GM23338 (cell line): ENCODE data around the gene RMDN3. TPM values are rescaled to one million over a fixed set of nuclear protein-coding genes. Genes with fewer than 3 reads are reported as not detected.

Experiments used
- ATAC-seq: fragments of 200-7000 bp; cut with Tn5 transposase; 3 replicates; pipeline ENCODE4 v1.9.1; 2020
- DNase-seq: peaks from one replicate; pipeline ENCODE4 v3.0.0-alpha.2; 2015; ENCODE audit warnings: low spot score
- H2AFZ ChIP-seq: fragments of 200-600 bp; sonication (generic); 2 replicates; pipeline ENCODE4 v1.8.0; 2016; ENCODE audit warnings: antibody characterized with exemption, mild to moderate bottlenecking, moderate library complexity
- H3F3A ChIP-seq: fragments of 200-600 bp; sonication (generic); replicated peaks from 2 replicates; pipeline ENCODE4 v1.8.0; 2017; ENCODE audit warnings: antibody characterized with exemption, mixed run types, low read depth
- H3K27ac ChIP-seq: fragments of 200-600 bp; sonication (generic); 2 replicates; pipeline ENCODE4 v1.6.1; 2016; ENCODE audit warnings: low read depth
- H3K27me3 ChIP-seq: fragments of 200-600 bp; sonication (generic); 2 replicates; pipeline ENCODE4 v1.8.0; 2016; ENCODE audit warnings: mild to moderate bottlenecking, mixed run types, moderate library complexity; ENCODE audit not compliant: insufficient read depth
- H3K36me3 ChIP-seq: fragments of 200-600 bp; sonication (generic); 2 replicates; pipeline ENCODE4 v1.8.0; 2016; ENCODE audit warnings: mild to moderate bottlenecking; ENCODE audit not compliant: insufficient read depth
- H3K4me1 ChIP-seq: fragments of 200-600 bp; sonication (generic); 2 replicates; pipeline ENCODE4 v1.8.0; 2016; ENCODE audit warnings: mild to moderate bottlenecking, moderate library complexity; ENCODE audit not compliant: insufficient read depth
- H3K4me2 ChIP-seq: fragments of 200-600 bp; sonication (generic); 2 replicates; pipeline ENCODE4 v1.7.1; 2017; ENCODE audit warnings: mixed run types
- H3K4me3 ChIP-seq: fragments of 200-600 bp; sonication (generic); 2 replicates; pipeline ENCODE4 v1.6.1; 2016; ENCODE audit warnings: mixed run types
- H3K79me2 ChIP-seq: fragments of 200-600 bp; sonication (generic); replicated peaks from 2 replicates; pipeline ENCODE4 v1.8.0; 2017; ENCODE audit warnings: mild to moderate bottlenecking; ENCODE audit not compliant: insufficient read depth
- H3K9me2 ChIP-seq: fragments of 200-600 bp; sonication (generic); 2 replicates; pipeline ENCODE4 v1.8.0; 2017; ENCODE audit not compliant: insufficient read depth
- H4K20me1 ChIP-seq: fragments of 200-600 bp; sonication (generic); replicated peaks from 2 replicates; pipeline ENCODE4 v1.8.0; 2017; ENCODE audit warnings: mild to moderate bottlenecking; ENCODE audit not compliant: insufficient read depth
- H3K27ac Mint-ChIP-seq: 2 replicates; pipeline ENCODE4 v1.8.0; 2020; ENCODE audit warnings: inconsistent platforms, mild to moderate bottlenecking, moderate library complexity, mixed read lengths
- H3K27me3 Mint-ChIP-seq: 3 replicates; pipeline ENCODE4 v1.8.0; 2022; ENCODE audit warnings: low read depth, mild to moderate bottlenecking, moderate library complexity, mixed read lengths, inconsistent platforms; ENCODE audit not compliant: insufficient read depth, poor library complexity
- H3K36me3 Mint-ChIP-seq: 3 replicates; pipeline ENCODE4 v1.8.0; 2021; ENCODE audit warnings: low read depth, mild to moderate bottlenecking, inconsistent platforms, moderate library complexity, mixed read lengths
- H3K4me1 Mint-ChIP-seq: 3 replicates; pipeline ENCODE4 v1.8.0; 2020; ENCODE audit warnings: mild to moderate bottlenecking, inconsistent platforms, mixed read lengths
- H3K4me3 Mint-ChIP-seq: 3 replicates; pipeline ENCODE4 v1.8.0; 2021; ENCODE audit warnings: moderate library complexity, mild to moderate bottlenecking, inconsistent platforms, mixed read lengths
- H3K9me3 Mint-ChIP-seq: 3 replicates; pipeline ENCODE4 v1.8.0; 2020; ENCODE audit warnings: moderate library complexity, mild to moderate bottlenecking, inconsistent platforms, mixed read lengths
- CREB1 ChIP-seq: fragments of 250-450 bp; sonication (Bioruptor Pico); IDR thresholded peaks from 2 replicates; pipeline ENCODE4 v1.5.0; 2020; ENCODE audit warnings: low read depth, mild to moderate bottlenecking, moderate library complexity
- EZH2phosphoT487 ChIP-seq: fragments of 200-600 bp; sonication (generic); IDR thresholded peaks from one replicate; pipeline ENCODE4 v1.8.1; 2018; ENCODE audit warnings: antibody characterized with exemption; ENCODE audit not compliant: unreplicated experiment
- NANOG ChIP-seq: IDR thresholded peaks from 2 replicates; pipeline ENCODE4 v1.6.1; 2016; ENCODE audit warnings: antibody characterized with exemption, borderline replicate concordance
- ZNF114 ChIP-seq: fragments of 250-450 bp; sonication (Bioruptor Pico); IDR thresholded peaks from 2 replicates; pipeline ENCODE4 v1.5.0; 2020; ENCODE audit warnings: mild to moderate bottlenecking, moderate library complexity
- ZNF331 ChIP-seq: fragments of 250-450 bp; sonication (Bioruptor Pico); IDR thresholded peaks from 2 replicates; pipeline ENCODE4 v1.5.0; 2020; ENCODE audit warnings: low read depth, mild to moderate bottlenecking, moderate library complexity
- polyA plus RNA-seq: library from polyadenylated mRNA; unstranded; fragments of >200 nt; fragmentation: Nextera tagmentation; extraction: Ambion mirVana; gene quantifications from 2 replicates; pipeline ENCODE4 v1.2.1, GENCODE V29; 2016
- total RNA-seq: library from RNA; depleted of rRNA; stranded (reverse); fragments of >200 nt; shearing (Covaris generic); gene quantifications from 2 replicates; pipeline ENCODE4 v1.2.3, GENCODE V29; 2014
- TF ChIP-seq, protein P1 (sequence below), 2 experiments: fragments of 200-600 bp in 1 of 2; sonication (generic) in 1 of 2; conservative IDR thresholded peaks; 2 replicates each; pipeline versions ENCODE4 v1.5.1 to v1.6.1; 2016 to 2017; ENCODE audit warnings: antibody characterized with exemption in 2 of 2, low read depth in 2 of 2, mild to moderate bottlenecking in 2 of 2, moderate library complexity in 1 of 2
- TF ChIP-seq, protein P2 (sequence below): IDR thresholded peaks from one replicate; pipeline ENCODE4 v1.6.1; 2018; ENCODE audit warnings: antibody characterized with exemption; ENCODE audit not compliant: unreplicated experiment
- TF ChIP-seq, protein P3 (sequence below): fragments of 250-450 bp; sonication (Bioruptor Pico); IDR thresholded peaks from 2 replicates; pipeline ENCODE4 v1.5.0; 2020; ENCODE audit warnings: mild to moderate bottlenecking, moderate library complexity

The RMDN3 gene
- total and polyA plus RNA-seq, 2 experiments from 2014 or later = 15.6 to 17.0 TPM

DNA sequence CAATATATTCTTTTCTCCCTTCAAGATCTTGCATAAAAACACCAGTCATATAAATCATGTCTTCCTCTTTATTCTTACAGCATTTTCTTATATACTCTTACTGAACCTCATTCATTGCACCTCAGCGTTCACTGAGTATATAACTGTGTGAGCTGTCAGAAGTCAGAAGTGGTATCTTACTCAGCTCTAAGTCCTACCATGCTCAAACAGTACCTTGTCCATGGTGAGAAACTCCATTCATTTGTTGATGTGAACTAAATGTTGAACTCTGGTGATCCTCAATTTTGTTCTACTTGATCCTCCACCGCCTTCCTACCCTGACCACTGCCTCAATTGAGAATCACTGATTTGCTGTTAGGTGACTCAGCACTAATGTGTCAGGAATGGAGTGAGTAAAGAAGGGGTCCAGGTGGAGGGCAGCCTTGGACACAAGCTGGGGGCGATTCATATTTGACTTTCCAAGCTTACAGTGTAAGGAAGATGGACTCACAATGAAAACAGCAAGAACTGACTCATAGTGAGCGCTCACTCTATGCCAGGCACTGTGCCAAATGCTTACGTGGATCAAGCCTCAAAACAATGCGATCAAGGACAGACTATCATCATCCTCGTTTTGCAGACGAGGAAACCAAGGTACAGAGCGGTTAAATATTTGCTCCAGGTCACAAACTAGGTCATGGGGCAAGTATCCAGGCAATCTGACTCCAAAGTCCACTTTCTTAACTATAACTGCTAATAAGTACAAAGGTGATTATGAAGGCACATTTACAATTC is 38.3 kb upstream of the RMDN3 start:
- DNase-seq (no peak), ATAC-seq (no peak)
- H3K36me3 ChIP-seq = no peaks in the 10 kb centered on the region
- peaks cover 12% of the 10 kb centered on the region; the same call in 2 of the 3 replicates for H3K36me3 Mint-ChIP-seq
- 0 out of 2 replicates have a peak, but pooled peaks cover 4% of the 10 kb centered on the region for H3F3A ChIP-seq
- H4K20me1 ChIP-seq = 0 out of 2 replicates have a peak, but pooled peaks cover 3% of the 10 kb centered on the region
- no peak overlapping the region for H3K4me2 ChIP-seq
- H3K4me3 ChIP-seq = no peak overlapping the region
- H3K4me3 Mint-ChIP-seq = no peak overlapping the region
- H3K9me2 ChIP-seq = no peaks in the 10 kb centered on the region
- no peak overlapping the region for H3K27ac ChIP-seq
- H3K27me3 Mint-ChIP-seq = peaks cover 9% of the 10 kb centered on the region
- H3K79me2 ChIP-seq = peaks cover 43% of the 10 kb centered on the region
- TF ChIP-seq CREB1 (CRISPR knock-in tag) = no peak
- H3K27ac Mint-ChIP-seq = peak overlapping the region; percentile 65
- H3K4me1 Mint-ChIP-seq = peaks cover 42% of the 10 kb centered on the region
- no peak overlapping the region for H2AFZ ChIP-seq
- no peaks in the 10 kb centered on the region for H3K9me3 Mint-ChIP-seq
- H3K4me1 ChIP-seq = peaks cover 47% of the 10 kb centered on the region
- H3K27me3 ChIP-seq = no peaks in the 10 kb centered on the region

DNA sequence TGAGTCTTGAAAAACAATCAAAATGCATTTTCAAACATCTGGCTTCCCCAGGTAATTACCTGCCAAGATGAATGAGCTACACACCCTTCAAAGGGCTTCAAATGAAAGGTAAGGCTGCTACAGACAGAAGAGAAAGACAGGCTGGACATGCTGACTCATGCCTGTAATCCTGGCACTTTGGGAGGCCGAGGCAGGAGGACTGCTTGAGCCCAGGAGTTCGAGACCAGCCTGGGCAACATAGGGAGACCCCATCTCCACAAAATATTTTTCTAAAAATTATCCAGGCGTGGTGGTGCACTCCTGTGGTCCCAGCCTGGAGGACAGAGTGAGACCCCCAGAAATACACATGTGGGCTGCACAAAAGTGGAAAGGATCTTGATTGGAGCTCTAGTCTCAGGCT is 37.3 kb upstream of the RMDN3 start:
- peaks cover 33% of the 10 kb centered on the region for H3K79me2 ChIP-seq
- peaks cover 47% of the 10 kb centered on the region for H3K4me1 ChIP-seq
- H3K36me3 ChIP-seq = no peaks in the 10 kb centered on the region
- peaks cover 12% of the 10 kb centered on the region; the same call in 2 of the 3 replicates for H3K36me3 Mint-ChIP-seq
- H3K27ac ChIP-seq = no peak overlapping the region
- H2AFZ ChIP-seq = no peak overlapping the region
- H3K9me3 Mint-ChIP-seq = no peaks in the 10 kb centered on the region
- peaks cover 46% of the 10 kb centered on the region for H3K4me1 Mint-ChIP-seq
- ATAC-seq (no peak), DNase-seq (no peak)
- H3K27me3 ChIP-seq = no peaks in the 10 kb centered on the region
- H4K20me1 ChIP-seq = 0 out of 2 replicates have a peak, but pooled peaks cover 3% of the 10 kb centered on the region
- peaks cover 13% of the 10 kb centered on the region for H3K27me3 Mint-ChIP-seq
- no peak overlapping the region for H3K4me3 ChIP-seq
- H3F3A ChIP-seq = peaks cover 9% of the 10 kb centered on the region; the same call in 1 of the 2 replicates
- no peak overlapping the region for H3K4me2 ChIP-seq
- H3K9me2 ChIP-seq = no peaks in the 10 kb centered on the region
- H3K27ac Mint-ChIP-seq = no peak overlapping the region
- no peak overlapping the region for H3K4me3 Mint-ChIP-seq
- TF ChIP-seq EZH2phosphoT487 (no peak), CREB1 (CRISPR knock-in tag) (no peak), ZNF114 (CRISPR knock-in tag) (no peak), ZNF331 (CRISPR knock-in tag) (no peak), NANOG (no peak)
- TF ChIP-seq, protein P1, sequence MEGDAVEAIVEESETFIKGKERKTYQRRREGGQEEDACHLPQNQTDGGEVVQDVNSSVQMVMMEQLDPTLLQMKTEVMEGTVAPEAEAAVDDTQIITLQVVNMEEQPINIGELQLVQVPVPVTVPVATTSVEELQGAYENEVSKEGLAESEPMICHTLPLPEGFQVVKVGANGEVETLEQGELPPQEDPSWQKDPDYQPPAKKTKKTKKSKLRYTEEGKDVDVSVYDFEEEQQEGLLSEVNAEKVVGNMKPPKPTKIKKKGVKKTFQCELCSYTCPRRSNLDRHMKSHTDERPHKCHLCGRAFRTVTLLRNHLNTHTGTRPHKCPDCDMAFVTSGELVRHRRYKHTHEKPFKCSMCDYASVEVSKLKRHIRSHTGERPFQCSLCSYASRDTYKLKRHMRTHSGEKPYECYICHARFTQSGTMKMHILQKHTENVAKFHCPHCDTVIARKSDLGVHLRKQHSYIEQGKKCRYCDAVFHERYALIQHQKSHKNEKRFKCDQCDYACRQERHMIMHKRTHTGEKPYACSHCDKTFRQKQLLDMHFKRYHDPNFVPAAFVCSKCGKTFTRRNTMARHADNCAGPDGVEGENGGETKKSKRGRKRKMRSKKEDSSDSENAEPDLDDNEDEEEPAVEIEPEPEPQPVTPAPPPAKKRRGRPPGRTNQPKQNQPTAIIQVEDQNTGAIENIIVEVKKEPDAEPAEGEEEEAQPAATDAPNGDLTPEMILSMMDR (conservative IDR thresholded peaks at IDR 0.05; ENCODE audit: low read depth in 2 of 2) = no peak
- TF ChIP-seq, protein P2, sequence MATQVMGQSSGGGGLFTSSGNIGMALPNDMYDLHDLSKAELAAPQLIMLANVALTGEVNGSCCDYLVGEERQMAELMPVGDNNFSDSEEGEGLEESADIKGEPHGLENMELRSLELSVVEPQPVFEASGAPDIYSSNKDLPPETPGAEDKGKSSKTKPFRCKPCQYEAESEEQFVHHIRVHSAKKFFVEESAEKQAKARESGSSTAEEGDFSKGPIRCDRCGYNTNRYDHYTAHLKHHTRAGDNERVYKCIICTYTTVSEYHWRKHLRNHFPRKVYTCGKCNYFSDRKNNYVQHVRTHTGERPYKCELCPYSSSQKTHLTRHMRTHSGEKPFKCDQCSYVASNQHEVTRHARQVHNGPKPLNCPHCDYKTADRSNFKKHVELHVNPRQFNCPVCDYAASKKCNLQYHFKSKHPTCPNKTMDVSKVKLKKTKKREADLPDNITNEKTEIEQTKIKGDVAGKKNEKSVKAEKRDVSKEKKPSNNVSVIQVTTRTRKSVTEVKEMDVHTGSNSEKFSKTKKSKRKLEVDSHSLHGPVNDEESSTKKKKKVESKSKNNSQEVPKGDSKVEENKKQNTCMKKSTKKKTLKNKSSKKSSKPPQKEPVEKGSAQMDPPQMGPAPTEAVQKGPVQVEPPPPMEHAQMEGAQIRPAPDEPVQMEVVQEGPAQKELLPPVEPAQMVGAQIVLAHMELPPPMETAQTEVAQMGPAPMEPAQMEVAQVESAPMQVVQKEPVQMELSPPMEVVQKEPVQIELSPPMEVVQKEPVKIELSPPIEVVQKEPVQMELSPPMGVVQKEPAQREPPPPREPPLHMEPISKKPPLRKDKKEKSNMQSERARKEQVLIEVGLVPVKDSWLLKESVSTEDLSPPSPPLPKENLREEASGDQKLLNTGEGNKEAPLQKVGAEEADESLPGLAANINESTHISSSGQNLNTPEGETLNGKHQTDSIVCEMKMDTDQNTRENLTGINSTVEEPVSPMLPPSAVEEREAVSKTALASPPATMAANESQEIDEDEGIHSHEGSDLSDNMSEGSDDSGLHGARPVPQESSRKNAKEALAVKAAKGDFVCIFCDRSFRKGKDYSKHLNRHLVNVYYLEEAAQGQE = no peak
- TF ChIP-seq, protein P3, sequence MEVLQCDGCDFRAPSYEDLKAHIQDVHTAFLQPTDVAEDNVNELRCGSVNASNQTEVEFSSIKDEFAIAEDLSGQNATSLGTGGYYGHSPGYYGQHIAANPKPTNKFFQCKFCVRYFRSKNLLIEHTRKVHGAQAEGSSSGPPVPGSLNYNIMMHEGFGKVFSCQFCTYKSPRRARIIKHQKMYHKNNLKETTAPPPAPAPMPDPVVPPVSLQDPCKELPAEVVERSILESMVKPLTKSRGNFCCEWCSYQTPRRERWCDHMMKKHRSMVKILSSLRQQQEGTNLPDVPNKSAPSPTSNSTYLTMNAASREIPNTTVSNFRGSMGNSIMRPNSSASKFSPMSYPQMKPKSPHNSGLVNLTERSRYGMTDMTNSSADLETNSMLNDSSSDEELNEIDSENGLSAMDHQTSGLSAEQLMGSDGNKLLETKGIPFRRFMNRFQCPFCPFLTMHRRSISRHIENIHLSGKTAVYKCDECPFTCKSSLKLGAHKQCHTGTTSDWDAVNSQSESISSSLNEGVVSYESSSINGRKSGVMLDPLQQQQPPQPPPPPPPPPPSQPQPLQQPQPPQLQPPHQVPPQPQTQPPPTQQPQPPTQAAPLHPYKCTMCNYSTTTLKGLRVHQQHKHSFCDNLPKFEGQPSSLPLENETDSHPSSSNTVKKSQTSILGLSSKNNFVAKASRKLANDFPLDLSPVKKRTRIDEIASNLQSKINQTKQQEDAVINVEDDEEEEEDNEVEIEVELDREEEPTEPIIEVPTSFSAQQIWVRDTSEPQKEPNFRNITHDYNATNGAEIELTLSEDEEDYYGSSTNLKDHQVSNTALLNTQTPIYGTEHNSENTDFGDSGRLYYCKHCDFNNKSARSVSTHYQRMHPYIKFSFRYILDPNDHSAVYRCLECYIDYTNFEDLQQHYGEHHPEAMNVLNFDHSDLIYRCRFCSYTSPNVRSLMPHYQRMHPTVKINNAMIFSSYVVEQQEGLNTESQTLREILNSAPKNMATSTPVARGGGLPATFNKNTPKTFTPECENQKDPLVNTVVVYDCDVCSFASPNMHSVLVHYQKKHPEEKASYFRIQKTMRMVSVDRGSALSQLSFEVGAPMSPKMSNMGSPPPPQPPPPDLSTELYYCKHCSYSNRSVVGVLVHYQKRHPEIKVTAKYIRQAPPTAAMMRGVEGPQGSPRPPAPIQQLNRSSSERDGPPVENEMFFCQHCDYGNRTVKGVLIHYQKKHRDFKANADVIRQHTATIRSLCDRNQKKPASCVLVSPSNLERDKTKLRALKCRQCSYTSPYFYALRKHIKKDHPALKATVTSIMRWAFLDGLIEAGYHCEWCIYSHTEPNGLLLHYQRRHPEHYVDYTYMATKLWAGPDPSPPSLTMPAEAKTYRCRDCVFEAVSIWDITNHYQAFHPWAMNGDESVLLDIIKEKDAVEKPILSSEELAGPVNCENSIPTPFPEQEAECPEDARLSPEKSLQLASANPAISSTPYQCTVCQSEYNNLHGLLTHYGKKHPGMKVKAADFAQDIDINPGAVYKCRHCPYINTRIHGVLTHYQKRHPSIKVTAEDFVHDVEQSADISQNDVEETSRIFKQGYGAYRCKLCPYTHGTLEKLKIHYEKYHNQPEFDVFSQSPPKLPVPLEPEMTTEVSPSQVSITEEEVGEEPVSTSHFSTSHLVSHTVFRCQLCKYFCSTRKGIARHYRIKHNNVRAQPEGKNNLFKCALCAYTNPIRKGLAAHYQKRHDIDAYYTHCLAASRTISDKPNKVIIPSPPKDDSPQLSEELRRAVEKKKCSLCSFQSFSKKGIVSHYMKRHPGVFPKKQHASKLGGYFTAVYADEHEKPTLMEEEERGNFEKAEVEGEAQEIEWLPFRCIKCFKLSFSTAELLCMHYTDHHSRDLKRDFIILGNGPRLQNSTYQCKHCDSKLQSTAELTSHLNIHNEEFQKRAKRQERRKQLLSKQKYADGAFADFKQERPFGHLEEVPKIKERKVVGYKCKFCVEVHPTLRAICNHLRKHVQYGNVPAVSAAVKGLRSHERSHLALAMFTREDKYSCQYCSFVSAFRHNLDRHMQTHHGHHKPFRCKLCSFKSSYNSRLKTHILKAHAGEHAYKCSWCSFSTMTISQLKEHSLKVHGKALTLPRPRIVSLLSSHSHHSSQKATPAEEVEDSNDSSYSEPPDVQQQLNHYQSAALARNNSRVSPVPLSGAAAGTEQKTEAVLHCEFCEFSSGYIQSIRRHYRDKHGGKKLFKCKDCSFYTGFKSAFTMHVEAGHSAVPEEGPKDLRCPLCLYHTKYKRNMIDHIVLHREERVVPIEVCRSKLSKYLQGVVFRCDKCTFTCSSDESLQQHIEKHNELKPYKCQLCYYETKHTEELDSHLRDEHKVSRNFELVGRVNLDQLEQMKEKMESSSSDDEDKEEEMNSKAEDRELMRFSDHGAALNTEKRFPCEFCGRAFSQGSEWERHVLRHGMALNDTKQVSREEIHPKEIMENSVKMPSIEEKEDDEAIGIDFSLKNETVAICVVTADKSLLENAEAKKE (CRISPR knock-in tag) = no peak
